ENCODE measurements around the gene THRB.
"Not testable (repeated sequence)": the region's sequence is repeated elsewhere in the genome, so short reads cannot be mapped to it uniquely, and the experiment has no call there.

Gene THRB

DNA sequence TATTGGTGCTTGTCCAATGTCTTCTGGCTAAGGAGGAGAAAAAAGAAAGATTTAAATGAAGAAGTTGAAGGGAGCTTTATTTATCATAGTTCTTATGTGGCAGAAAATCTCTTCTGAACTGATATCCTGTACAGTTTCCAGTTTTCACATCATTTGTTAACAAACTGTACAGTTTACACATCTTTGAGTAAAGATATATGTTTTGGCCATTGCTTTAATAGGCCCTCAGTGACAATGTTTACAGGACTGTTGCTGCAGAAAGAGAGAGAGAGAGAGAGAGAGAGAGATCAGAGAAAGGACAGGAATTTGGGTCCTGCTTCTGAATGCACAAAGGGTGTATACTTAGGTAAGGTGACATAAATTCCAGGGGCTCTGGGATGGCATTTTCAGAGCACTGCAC, 361.2 kb downstream of the THRB start:
- no peak for DNase-seq

DNA sequence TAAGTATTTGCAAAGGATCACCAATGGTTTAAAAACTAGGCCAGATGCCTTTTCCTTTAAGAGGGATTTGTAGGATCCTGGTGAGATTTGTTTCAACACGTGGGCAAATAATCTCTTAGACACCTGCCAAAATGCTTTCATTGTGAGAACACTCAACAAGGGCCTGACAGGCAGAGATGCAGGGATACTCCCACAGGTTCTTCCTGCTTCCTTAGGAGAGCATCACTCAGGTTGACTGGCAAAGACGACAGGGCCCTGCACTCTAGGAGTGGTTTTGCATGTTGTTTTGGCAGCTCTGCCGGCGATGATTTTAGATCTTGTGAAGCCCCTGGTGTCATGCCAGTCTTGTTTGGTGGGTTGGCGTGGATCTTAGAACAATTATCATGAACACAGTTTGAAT, 365.1 kb downstream of the THRB start:
- DNase-seq, result peak; percentile 2

DNA sequence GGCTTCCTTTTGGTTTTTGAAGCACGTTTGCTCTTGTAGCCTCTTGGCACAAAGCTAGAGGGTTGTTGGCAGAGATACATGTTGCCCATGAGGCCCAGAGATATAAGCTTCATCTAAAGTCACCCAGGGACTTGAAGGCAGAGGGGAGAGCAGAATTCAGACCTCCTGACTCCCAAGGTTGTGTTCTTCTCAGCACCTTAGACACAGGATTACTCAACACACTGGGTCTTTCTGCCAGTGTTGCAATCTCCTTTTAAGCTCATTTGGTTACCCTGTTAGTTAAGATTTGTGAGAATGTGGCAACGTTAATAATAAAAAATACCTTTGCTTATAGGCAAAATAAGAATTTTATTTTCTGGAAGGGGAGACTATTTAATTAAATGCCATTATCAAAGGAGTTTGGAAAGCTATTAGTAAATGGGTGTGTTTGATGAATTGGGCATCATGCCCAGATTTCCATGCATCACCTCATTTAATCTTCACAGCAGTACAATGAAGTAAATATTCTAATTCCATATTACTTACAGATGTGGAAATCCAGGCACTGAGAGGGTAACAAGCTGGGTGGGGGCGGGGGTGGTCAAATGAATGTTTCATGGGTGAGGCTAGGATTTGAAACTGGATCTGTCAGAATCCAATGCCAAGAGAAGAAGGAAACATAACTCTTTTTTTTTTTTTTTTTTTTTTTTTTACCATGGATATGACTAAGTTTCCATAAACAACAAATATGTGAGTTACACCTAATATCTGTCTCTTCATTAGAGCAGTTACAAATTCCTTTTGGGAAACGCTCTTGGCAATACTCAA, 366.2 kb downstream of the THRB start:
- DNase-seq, result no peak

DNA sequence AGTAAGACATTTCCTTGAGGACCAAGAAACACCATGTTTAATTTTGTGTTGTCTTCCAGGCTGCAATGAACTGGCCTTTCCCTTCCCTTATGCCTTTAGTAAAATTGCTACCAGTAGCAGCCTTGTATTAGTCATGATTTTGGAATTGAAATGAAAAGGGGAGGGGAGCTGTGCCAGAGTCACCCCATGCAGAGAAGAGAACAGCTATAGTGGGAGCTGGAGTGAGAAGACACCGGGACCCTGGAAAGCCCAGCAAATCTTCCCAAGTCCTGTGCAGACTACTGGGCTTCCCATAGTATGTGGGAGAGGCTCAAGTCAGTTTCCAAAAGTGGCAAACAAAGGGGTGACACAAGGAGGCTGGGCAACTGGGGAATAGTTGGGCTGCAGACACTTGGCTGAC, 371.1 kb downstream of the THRB start:
- no peak for DNase-seq

DNA sequence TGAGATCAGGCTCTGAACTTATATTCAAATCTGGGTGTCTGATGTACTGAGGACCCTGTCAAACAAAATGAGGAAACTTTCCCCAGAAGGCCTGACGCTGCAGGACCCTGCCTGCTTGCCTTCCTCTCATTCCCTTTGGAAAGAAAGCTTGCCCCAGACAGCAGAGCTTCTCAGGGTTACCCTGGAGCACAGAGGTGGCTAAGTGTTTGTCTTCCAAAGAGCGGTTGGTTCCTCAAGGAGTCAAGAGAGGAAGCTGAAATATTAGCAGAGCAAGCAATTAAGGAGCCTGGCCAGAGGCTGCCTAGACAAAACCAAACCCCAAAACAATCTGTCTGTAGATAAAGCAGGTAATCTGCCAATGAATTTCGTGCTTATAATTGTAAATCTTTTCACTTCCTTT, 374.2 kb downstream of the THRB start:
- DNase-seq, result no peak

DNA sequence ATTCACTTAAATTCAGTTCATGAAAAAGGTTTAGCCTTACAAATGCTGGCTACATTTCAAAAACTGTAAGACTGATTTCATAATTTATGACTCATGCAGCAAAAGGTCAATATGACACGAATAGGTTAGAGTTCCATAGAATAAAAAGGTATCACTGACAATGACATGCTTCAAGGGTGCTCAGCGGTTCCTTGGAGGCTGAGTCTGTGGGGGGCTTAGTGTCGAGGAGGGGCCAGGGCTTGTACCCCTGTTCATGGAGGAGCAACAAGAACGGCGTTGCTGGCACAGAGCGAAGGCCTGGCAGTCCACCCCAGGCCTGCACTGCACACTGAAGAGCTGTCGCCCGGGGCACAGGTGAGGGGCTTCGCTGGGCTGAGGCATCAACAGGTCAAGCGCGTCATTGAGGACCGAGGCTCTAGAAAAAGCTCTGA, 375.3 kb downstream of the THRB start:
- DNase-seq, result no peak

DNA sequence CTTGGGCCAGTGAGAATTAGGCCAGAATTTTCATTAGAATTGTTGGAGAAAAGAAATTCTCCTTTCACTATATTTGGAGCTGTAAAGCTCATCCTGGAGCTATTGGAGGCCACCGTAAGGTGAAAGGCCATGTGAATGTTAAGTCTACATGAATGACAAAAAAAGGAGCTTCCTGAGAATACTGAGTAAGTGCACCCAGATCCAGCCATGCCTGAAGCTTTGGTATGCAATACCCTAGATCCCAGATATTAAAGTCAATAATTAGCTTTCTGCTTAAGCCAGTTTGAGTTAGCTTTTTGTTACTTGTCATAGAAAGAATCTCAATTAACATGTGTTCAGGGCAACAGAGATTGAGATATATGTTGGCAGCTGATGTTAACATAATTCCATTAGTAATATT, 377.1 kb downstream of the THRB start:
- no peak for DNase-seq

DNA sequence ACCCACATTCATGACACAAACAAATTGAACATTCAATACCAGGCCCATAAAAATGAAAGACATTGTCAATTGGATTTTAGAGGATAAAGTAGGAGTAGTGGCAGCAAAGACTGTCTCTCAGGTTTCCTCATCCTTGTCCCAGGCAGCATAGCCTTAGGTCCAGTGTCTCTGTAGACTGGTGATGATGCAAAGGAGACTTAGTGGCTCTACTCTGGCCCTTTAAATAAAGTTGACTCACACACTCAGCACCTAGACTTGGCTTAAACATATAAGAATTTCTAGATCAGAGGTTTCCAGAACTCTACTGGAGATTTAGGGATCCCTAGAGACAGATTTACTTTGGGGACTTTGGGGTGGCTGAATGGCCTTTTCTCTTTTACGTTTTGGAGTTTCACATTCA, 382.9 kb downstream of the THRB start:
- no peak for DNase-seq

DNA sequence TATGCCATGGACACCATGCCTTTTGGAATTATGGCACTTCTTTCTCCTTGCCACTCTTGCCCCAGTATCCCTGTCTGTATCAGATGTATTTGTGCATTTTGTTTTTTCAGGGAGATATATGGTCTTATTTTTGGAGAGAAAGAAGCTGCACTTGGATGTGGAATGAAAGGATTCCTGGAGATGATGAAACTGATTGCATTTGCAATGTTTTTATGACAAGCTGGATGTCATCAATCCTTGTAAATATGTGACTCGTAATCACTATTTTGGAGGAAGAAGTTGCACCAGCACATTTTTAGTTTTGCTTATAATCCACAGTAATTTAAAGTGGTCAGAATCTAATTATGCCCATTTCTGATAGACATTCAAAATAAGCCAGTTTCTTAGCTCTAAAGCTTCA, 384.6 kb downstream of the THRB start:
- DNase-seq, result no peak

DNA sequence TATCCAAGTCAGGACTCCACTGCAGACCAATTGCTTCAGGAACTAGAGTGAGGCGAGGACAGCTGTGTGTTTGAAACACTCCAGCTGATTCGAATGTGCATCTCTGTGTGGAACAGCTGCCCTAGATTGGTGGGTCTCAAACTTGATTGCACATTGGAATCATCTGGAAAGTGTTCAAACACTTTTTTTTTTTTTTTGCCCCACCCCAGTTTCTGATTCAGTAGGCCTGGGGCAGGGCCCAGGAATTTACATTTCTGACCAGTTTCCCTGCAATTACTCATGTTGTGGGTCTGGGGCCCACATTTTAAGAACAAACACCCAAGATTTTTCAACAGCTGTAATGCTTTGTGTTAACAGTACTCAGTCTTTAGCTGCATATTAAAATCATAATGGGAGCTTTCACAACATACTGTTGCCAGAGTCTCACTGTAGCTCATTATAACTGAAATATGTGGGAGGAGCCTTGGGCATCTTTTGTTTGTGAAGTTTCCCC, 392.9 kb downstream of the THRB start:
- no peak for DNase-seq

DNA sequence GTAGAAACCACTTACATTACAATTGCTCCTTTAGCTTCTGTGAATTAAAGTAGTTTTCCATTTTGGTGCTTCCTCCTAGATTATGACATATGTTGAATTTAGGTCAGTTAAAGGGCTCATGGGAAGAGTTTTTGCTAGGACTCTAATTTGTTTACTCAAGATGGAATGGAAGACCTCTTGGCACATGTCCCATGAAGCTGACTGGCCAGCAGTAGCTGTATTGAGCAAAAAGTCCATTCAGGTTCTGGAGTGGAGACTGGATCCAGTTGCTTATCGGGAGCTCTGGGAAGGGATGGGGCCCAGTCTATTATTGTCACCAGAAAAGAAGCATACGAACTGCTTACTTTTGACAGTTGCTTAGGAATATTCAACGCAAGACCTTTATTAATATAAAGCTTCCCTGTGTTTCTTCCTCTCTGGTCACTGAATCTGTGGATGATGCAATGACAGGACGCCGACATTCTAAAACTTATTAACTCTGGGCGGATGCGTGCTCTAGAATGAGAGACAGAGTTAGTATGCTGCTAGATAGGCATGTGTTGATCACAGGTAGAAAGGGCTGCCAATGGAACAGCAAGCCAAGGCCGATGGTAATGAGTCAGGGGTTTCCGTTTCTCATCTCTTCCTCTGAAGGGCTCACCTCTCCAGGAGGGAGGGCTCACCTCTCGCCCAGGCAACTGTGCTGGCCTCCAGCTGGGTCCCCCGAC, 393.8 kb downstream of the THRB start:
- DNase-seq, result no peak

DNA sequence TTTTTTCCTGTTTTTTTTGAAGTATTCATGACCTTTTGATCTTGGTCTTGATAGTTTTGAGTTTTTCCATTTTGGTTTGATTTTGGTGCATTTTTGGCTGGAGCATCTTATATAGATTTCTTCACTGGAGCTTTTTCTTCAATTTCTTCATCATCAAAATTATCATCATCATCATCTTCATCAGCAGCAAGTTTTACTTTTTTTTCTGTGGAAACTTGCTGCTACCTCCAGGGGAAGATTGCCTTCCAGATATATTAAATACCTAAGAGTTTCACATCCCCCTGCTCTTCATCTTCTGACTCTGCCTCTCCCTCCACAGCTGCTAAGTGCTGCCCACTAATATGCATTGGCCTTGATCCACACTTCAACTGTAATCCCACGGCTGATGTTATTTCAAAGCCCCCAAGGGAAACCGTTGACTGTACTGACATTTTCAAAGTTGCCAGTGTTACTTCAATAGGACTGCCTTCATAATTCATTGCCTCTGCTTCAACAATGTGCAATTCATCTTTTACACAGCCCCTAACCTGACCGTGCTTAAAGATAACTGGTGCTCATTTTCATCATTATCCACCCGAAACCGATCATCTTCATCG, 397.9 kb downstream of the THRB start:
- DNase-seq, result no peak

DNA sequence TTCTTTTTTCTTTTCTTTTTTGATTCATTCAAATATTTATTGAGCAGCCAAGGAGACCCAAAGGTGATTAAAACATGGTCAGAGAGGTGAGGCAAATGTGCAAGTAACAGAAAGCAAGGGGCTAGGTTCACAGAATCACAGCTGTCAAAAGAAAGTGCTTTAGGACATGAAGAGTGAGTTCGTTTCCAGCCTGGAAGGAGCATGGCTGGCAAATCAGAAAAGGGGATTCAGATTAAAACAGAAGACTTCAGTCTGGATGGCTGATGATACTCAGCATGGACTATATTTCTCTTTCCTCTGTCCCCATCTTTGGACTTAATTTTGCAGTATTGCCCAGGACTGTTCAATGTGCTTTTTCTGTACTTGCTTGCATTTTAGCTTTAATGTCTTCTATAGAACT, 398.4 kb downstream of the THRB start:
- no peak for DNase-seq

DNA sequence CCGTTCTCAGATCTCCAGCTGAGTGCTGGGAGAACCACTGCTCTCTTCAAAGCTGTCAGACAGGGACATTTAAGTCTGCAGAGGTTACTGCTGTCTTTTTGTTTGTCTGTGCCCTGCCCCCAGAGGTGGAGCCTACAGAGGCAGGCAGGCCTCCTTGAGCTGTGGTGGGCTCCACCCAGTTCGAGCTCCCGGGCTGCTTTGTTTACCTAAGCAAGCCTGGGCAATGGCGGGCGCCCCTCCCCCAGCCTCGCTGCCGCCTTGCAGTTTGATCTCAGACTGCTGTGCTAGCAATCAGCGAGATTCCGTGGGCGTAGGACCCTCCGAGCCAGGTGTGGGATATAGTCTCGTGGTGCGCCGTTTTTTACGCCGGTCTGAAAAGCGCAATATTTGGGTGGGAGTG, 399.8 kb downstream of the THRB start:
- not testable (repeated sequence) for DNase-seq

DNA sequence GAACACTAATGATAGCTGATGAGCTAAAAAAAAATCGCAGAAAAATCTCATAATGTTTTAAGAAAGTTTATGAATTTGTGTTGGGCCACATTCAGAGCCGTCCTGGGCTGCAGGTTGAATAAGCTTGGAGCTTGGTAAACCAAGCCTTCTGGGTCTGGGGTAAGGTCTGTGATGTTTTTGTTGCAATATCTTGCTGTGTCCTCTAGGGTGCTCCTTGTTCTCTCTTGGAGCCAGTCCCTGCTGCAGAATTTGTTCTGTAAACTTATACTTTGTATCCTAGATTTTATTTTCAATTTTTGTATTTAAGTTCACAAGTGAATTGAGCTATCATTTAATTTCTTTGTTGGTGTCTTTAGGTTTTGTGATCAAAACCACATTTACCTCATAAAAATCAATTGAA, 405.9 kb downstream of the THRB start:
- no peak for DNase-seq

DNA sequence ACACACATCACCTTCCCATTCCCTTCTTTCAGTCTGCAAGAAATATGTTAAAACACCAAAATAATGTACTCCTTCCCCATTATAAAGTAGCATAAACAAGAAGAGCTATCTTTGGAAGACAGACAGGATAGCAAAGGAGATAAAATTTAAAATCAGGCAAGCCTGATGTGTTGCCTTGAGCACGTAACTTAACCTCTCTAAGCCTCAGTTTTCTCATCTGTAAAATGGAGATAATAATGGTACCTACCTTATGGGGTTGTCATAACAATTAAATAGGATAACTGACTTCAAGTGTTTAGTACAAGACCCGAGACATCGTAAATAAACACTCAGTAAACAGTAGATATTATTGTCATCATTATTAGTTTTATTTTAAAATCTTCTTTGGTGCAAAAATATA, 407.2 kb downstream of the THRB start:
- DNase-seq, result no peak

DNA sequence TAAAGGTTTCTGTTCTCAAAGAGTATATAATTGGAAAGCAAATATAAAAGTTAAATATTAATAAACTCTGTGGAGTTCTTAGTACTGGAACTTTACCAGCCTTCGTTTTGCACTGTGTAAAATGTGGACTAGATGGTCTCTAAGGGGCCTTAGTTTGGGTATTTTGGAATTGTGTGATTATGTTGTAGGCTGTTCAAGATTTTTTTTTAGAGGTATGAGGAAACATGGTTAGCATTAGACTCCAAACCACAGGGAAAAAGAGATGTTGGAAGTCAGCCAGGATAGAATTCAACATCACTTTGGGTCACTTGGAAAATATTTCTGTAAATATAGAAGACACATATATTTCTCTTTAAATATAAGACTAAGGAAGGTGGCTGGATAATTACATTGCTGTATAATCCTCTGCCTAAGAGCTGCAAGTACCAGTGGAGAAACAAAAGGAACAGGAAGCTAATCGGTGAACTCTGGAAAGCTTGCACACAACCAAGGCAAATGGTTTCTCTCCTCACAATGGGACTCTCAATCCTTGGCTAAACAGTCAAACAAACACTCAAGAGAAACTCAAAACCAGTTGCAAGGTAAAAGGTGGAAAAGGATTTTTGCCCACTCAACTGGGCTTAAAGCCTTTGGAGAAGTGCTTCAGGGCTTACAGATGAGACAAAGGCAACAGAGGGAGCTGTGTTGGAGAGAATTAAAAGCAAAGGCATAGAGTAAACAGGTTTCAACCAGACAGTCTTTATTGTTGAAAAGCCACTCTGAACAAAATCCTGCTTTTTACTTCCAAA, 407.8 kb downstream of the THRB start:
- peak; percentile 74 for DNase-seq

DNA sequence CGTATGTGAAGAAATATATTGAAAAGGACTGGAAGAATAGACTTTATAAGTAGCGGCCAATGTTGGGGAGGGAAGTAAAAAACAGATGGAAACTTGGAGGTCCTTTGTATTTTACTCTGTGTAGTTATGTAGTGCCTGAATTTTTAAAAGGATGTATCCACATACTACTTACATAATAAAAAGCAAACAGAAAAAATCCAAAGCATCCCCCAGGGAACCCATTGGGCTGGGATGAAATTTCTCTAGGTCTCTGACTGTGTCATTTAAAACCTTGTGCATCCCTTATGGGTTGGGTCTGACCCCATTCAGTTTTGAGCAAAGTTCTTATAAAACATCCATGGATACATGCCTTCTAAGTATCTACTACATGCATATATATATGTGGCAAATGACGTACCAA, 408.4 kb downstream of the THRB start:
- DNase-seq, result no peak

DNA sequence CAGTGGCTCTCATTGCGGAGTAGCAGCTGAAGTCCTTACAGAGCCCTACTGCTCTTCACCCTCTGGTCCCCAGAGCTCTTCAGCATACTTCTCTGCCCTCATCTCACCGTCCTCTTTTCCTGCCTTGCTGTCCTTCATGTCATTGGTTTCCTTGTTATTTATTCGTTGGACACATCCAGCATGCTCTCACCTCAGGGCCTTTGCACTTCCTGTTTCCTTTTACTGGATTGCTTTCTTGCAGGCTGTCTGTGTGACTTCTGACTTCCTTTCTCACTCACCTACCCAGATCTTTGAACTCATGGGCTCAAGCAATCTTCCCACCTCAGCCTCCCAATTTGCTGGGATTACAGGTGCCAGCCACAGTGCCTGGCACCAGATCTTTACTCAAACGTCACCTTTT, 422.5 kb downstream of the THRB start:
- DNase-seq, result no peak

DNA sequence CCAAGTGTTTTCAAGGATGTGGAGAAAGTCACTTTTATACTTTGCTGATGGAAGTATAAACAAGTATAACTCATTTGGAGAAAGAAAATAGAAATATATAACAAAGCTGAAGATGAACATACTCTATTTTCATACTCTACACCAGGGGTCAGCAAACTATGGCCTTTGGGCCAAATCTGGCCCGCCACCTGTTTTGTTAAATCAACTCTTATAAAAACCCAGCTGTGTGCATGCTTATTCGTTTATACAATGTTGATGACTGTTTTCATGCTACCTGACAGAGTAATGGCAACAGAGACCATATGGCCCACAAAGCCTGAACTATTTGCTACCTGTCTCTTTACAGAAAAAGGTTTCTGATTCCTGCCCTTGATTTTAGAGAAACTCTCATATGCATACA, 425.6 kb downstream of the THRB start:
- no peak for DNase-seq

DNA sequence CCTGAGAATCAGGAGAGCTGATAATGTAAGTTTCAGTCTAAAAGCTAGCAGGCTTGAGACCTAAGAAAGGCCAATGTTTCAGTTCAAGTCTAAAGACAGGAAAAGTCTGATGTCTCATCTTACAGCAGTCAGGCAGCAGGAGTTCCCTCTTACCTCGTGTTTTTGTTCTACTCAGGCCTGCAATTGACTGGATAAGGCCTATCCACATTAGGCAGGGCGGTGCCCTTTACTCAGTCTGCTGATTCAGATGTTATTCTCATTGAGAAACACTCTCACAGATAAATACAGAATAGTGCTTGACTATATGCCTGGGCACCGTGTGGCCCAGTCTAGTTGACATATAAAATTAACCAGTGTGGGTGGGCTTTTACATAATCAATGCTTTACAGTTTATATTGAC, 427.2 kb downstream of the THRB start:
- no peak for DNase-seq
